WTC11 (cell line): ENCODE data around the gene MAN2B2. TPM values are rescaled to one million over a fixed set of nuclear protein-coding genes. Genes with fewer than 3 reads are reported as not detected.

Source experiments
- ATAC-seq: fragments of 200-7000 bp; cut with Tn5 transposase; 2 replicates; pipeline ENCODE4 v1.10.0; 2021; ENCODE audit warnings: mild to moderate bottlenecking, moderate library complexity
- CTCF ChIA-PET: fragments of 300-600 bp; sonication (Branson Sonifier 250); formaldehyde crosslinking; loops from one replicate; lab custom pipeline; 2021; ENCODE audit warnings: antibody characterized with exemption; lab: Charles Lee
- POLR2A ChIA-PET: fragments of 350-600 bp; sonication (Branson Sonifier 250); formaldehyde crosslinking; loops from one replicate; lab custom pipeline; 2021; ENCODE audit warnings: antibody characterized with exemption; lab: Charles Lee
- DNase-seq: peaks from one replicate; pipeline ENCODE4 v3.0.0; 2021; ENCODE audit warnings: low spot score
- H3K27ac Mint-ChIP-seq: 2 replicates; pipeline ENCODE4 v1.8.0; 2021; ENCODE audit warnings: mixed read lengths
- H3K27me3 Mint-ChIP-seq: 2 replicates; pipeline ENCODE4 v1.8.0; 2021; ENCODE audit warnings: low read depth, mild to moderate bottlenecking, moderate library complexity, mixed read lengths
- H3K36me3 Mint-ChIP-seq: 2 replicates; pipeline ENCODE4 v1.8.0; 2021; ENCODE audit warnings: mixed read lengths
- H3K4me1 Mint-ChIP-seq: 2 replicates; pipeline ENCODE4 v1.8.0; 2022; ENCODE audit warnings: mixed read lengths
- H3K4me3 Mint-ChIP-seq: 2 replicates; pipeline ENCODE4 v1.8.0; 2021; ENCODE audit warnings: mild to moderate bottlenecking, moderate library complexity, mixed read lengths
- H3K9me3 Mint-ChIP-seq: 2 replicates; pipeline ENCODE4 v1.8.0; 2021; ENCODE audit warnings: mixed read lengths
- AFF4 ChIP-seq: sonication (generic); formaldehyde crosslinking; IDR thresholded peaks from 2 replicates; pipeline ENCODE4 v1.8.1; 2023; ENCODE audit warnings: mild to moderate bottlenecking, missing genetic modification reagents, borderline replicate concordance
- AR ChIP-seq: fragments of 250-450 bp; sonication (Bioruptor Pico); IDR thresholded peaks from 2 replicates; pipeline ENCODE4 v1.9.0; 2021; ENCODE audit warnings: mild to moderate bottlenecking
- ELF4 ChIP-seq: sonication (generic); formaldehyde crosslinking; IDR thresholded peaks from 2 replicates; pipeline ENCODE4 v1.8.1; 2022; ENCODE audit warnings: low read depth, mild to moderate bottlenecking, moderate library complexity, missing genetic modification reagents
- ESRRA ChIP-seq: sonication (generic); formaldehyde crosslinking; IDR thresholded peaks from 2 replicates; pipeline ENCODE4 v1.8.1; 2022; ENCODE audit warnings: mild to moderate bottlenecking, missing genetic modification reagents, borderline replicate concordance
- FOXJ3 ChIP-seq: sonication (generic); formaldehyde crosslinking; IDR thresholded peaks from 2 replicates; pipeline ENCODE4 v1.9.0; 2021; ENCODE audit warnings: missing genetic modification reagents, mild to moderate bottlenecking, borderline replicate concordance
- IRF2 ChIP-seq: sonication (generic); formaldehyde crosslinking; IDR thresholded peaks from 2 replicates; pipeline ENCODE4 v1.8.0; 2022; ENCODE audit warnings: low read depth, missing genetic modification reagents, borderline replicate concordance
- MAX ChIP-seq: sonication (generic); formaldehyde crosslinking; IDR thresholded peaks from 2 replicates; pipeline ENCODE4 v1.8.0; 2022; ENCODE audit warnings: mild to moderate bottlenecking, missing genetic modification reagents
- NR2C2 ChIP-seq: sonication (generic); formaldehyde crosslinking; IDR thresholded peaks from 2 replicates; pipeline ENCODE4 v1.8.0; 2022; ENCODE audit warnings: mild to moderate bottlenecking, missing genetic modification reagents
- PRRX2 ChIP-seq: fragments of 250-450 bp; sonication (Bioruptor Pico); IDR thresholded peaks from 2 replicates; pipeline ENCODE4 v1.8.0; 2021; ENCODE audit warnings: mild to moderate bottlenecking
- ZBTB21 ChIP-seq: sonication (generic); formaldehyde crosslinking; IDR thresholded peaks from 2 replicates; pipeline ENCODE4 v1.8.1; 2023; ENCODE audit warnings: mild to moderate bottlenecking, missing genetic modification reagents, borderline replicate concordance
- ZNF423 ChIP-seq: fragments of 250-450 bp; sonication (Bioruptor Pico); IDR thresholded peaks from 2 replicates; pipeline ENCODE4 v2.1.2; 2022; ENCODE audit warnings: mild to moderate bottlenecking, moderate library complexity
- total RNA-seq: library from RNA; stranded (reverse); gene quantifications from 3 replicates; pipeline ENCODE4 v1.2.3, GENCODE V29; 2021

MAN2B2 gene
- total RNA-seq, 1 experiment from 2014 or later = 6.3 TPM

GRCh38 chr4:6582889-6583490 lies 8.0 kb downstream of the MAN2B2 start (continued):
- TF ChIP-seq ELF4 = no peak
- no peak for TF ChIP-seq MAX (CRISPR knock-in tag)
- TF ChIP-seq NR2C2 = no peak
- no peak for TF ChIP-seq AFF4 (CRISPR knock-in tag)
- no peak for TF ChIP-seq PRRX2 (CRISPR knock-in tag)
- TF ChIP-seq AR (CRISPR knock-in tag) = no peak
- no peak for TF ChIP-seq ZNF423
- no peak for TF ChIP-seq ZBTB21 (CRISPR knock-in tag)

GRCh38 chr4:6584865-6585264 lies 9.9 kb downstream of the MAN2B2 start:
- no peak for ATAC-seq
- POLR2A ChIA-PET = no interaction called here
- Mint-ChIP-seq H3K27me3 (peaks cover 5% of the 10 kb centered on the region), H3K27ac (no peak overlapping the region), H3K9me3 (peaks cover 23% of the 10 kb centered on the region), H3K4me1 (no peaks in the 10 kb centered on the region), H3K36me3 (peaks cover 26% of the 10 kb centered on the region), H3K4me3 (no peak overlapping the region)
- DNase-seq = no peak
- CTCF ChIA-PET = interaction anchor here (0.6 kb wide), 1 partner anchor 10 kb away, joined by 3 read pairs; the partner anchor contains the start of gene MAN2B2
- no peak for TF ChIP-seq ESRRA (CRISPR knock-in tag)
- TF ChIP-seq FOXJ3 = no peak
- TF ChIP-seq PRRX2 (CRISPR knock-in tag) = no peak
- TF ChIP-seq IRF2 (CRISPR knock-in tag) = no peak
- no peak for TF ChIP-seq AFF4 (CRISPR knock-in tag)
